Activated naive CD8-positive, alpha-beta T cell treated with anti-CD3 and anti-CD28 coated beads for 36 hours (primary cell): ENCODE measurements around the gene LARP4B. TPM values are rescaled to one million over a fixed set of nuclear protein-coding genes. Genes with fewer than 3 reads are reported as not detected.
"Not testable (repeated sequence)": the region's sequence is repeated elsewhere in the genome, so short reads cannot be mapped to it uniquely, and the experiment has no call there.

Experiments
- DNase-seq: peaks from one replicate; pipeline ENCODE4 v3.0.0; 2021
- H3K27ac Mint-ChIP-seq: one replicate; pipeline ENCODE4 v1.8.0; 2022; ENCODE audit warnings: mild to moderate bottlenecking, moderate library complexity, mixed read lengths
- H3K27me3 Mint-ChIP-seq: one replicate; pipeline ENCODE4 v1.8.0; 2022; ENCODE audit warnings: mild to moderate bottlenecking, mixed read lengths
- H3K36me3 Mint-ChIP-seq: one replicate; pipeline ENCODE4 v1.8.0; 2021; ENCODE audit warnings: mild to moderate bottlenecking, mixed read lengths
- H3K4me1 Mint-ChIP-seq: one replicate; pipeline ENCODE4 v1.8.0; 2021; ENCODE audit warnings: mixed read lengths
- H3K4me3 Mint-ChIP-seq: one replicate; pipeline ENCODE4 v1.8.0; 2022; ENCODE audit warnings: mild to moderate bottlenecking, moderate library complexity, mixed read lengths
- H3K9me3 Mint-ChIP-seq: one replicate; pipeline ENCODE4 v1.8.0; 2022; ENCODE audit warnings: mixed read lengths
- total RNA-seq, 2 experiments: library from RNA; stranded (reverse); gene quantifications; one replicate each; pipeline ENCODE4 v1.2.3, GENCODE V29; 2021

Gene LARP4B
- total RNA-seq, 2 experiments from 2014 or later: 106 to 114 TPM

DNA sequence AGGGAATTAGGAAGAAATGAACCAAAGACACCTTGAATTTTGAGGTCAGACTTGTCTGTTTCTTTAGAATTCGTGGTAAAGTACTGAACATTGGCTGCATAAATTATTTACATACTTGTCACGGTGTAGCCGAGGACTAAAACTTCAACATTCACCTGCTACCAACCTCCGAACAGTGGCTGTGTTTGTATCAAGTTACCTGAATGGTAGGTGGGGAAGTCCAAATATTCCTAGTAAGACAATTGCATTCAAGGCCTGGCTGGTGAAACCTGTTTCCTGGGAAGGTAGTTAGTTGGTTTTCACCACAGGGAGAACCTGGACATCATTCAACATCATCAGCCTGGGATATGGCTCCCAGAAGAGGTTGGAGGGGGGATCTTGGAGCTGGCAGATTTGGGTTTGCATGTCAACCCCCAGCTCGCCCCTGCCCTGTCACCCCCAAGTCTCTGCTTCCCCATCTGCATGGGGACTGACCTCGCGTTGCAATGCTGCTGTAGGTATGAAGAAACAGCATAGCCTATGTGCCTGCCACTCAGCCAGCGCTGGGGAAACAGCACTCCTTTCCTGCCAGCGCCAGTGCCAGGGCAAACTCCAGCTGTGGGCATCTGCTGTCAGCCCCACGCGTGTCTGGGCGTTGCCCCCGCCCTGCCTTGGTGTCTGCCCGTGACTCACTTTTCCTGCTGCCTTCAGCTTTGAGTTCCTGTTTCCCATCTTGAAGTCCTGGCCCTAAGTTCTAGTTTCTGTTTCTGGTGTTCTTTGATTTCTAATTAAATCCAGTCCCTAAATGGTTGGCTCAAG is 12.7 kb upstream of the LARP4B start:
- Mint-ChIP-seq H3K27ac (peak overlapping the region; percentile 52), H3K4me3 (peak overlapping the region; percentile 14), H3K4me1 (peaks cover 42% of the 10 kb centered on the region), H3K27me3 (no peaks in the 10 kb centered on the region), H3K36me3 (no peaks in the 10 kb centered on the region), H3K9me3 (peaks cover 1% of the 10 kb centered on the region)
- DNase-seq: peak; percentile 55

DNA sequence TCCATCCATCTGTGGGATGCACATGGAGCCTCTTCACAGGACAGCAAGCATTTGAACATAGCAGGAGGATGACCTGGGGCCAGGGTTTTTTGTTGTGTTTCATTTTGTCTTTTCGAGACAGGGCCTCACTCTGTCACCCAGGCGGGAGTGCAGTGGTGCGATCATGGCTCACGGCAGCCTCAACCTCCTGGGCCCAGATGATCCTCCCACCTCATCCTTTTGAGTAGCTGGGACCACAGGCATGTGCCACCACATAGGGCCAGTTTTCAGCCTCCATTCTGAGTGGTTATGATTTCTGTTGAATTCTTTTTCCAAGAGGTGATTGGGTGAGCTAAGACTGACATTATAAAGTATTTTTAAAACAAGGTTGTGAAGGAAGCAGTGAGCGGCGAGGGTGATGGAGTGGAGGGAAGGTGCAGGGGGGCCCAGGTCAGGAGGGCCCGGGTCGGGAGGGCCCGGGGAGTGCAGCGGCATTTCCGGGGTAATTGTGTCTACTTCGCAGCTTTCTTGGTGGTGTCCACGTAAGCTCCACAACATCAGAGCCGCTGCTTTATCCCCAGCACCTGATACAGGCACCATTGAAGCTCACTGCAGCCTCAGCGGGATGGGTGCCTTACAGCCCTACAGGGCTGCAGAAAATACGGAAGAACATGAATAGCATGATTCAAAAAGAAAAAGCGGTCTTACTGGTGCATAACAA is 12.0 kb upstream of the LARP4B start:
- Mint-ChIP-seq H3K9me3 (peaks cover 1% of the 10 kb centered on the region), H3K4me3 (no peak overlapping the region), H3K27ac (no peak overlapping the region), H3K36me3 (no peaks in the 10 kb centered on the region), H3K27me3 (no peaks in the 10 kb centered on the region), H3K4me1 (peaks cover 49% of the 10 kb centered on the region)
- no peak for DNase-seq

DNA sequence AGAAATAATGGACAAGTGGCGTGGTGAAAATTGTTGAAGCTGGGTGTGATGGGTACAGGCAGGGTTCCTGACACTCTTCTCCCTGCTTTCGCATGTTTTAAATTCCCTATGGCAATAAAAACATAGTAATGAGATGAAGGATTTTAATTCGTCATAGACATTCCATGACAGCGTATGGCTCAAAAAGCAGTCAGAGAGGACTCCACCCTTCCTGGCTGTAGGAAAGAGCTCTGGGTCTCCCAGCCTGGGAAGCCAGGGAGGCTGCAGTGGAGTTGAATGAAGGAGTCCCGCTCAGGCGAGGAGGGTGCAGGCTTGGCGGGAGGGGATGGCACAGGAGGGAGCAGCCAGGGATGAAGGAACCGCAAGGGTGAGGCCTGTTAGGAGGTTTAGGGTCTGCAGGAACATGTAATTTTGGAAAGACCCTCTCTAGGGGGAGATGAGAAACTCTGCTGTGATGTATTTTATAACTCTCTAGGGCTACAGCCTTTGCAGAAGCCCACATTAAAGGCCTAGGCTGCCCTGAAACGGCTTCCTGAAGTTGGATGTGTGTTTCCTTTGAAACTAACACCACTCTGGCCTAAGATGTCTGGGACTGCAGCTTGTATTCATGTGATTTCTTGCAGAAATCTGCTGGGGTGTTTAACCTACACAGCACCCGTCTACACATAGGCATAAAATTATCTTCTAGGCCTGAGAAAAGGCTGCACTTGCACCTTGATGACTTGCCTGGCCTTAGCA is 7.6 kb upstream of the LARP4B start:
- no peak for DNase-seq
- H3K27me3 Mint-ChIP-seq: no peaks in the 10 kb centered on the region
- H3K36me3 Mint-ChIP-seq: no peaks in the 10 kb centered on the region

DNA sequence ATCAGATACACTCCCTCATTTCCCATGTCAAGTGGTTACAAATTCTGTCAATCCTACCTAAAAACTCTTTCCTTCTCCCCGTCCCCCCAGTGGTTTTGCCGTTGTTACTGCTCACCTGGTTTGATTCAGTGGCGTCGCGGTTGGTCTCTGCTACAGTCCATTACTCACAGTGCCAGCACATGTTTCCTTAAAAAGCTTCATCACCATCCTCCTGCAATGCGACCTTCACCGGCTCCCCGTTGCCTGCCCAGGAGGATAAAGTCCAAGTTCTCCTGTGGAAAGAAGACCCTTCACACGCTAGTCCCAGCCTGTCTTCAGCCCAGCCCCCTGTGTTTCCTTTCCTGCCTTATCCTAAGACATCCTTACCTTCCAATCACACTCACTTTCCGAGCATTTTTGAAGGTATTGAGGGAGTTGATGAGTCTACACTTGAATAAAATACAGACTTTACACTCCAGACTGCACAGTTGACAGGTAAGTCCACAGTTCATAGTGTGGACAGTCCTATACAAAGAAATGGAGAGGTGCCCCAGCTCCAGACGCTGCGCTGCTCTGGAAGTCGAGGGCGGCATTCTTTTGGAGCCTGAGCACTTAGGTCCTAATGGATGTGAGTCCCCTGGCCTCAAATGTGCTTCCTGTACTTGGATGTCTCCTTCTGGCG is 3.4 kb upstream of the LARP4B start:
- Mint-ChIP-seq H3K4me1 (peaks cover 22% of the 10 kb centered on the region), H3K9me3 (no peaks in the 10 kb centered on the region), H3K36me3 (peaks cover 7% of the 10 kb centered on the region), H3K27ac (peak overlapping the region; percentile 46), H3K27me3 (no peaks in the 10 kb centered on the region), H3K4me3 (no peak overlapping the region)
- no peak for DNase-seq

More for the DNA sequence above, 7.6 kb upstream of the LARP4B start:
- H3K4me1 Mint-ChIP-seq: peaks cover 39% of the 10 kb centered on the region
- H3K9me3 Mint-ChIP-seq: peaks cover 1% of the 10 kb centered on the region
- peak overlapping the region; percentile 42 for H3K27ac Mint-ChIP-seq
- no peak overlapping the region for H3K4me3 Mint-ChIP-seq

DNA sequence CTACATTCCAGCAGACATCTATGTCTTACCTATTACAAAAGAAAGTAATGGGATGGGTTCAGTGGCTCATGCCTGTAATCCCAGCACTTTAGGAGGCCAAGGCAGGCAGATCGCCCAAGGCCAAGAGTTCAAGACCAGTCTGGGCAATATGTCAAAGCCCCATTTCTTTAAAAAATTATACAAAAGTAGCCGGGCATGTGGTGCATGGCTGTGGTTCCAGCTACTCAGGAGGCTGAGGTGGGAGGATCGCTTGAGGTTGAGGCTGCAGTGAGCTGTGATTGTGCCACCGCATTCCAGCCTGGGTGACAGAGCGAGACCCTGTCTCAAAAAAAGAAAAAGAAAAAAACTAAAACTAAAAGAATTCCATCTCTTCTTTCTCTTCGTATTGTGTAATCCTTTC is 2.7 kb upstream of the LARP4B start:
- H3K27me3 Mint-ChIP-seq, H3K4me3 Mint-ChIP-seq, DNase-seq, H3K9me3 Mint-ChIP-seq: not testable (repeated sequence)
- H3K36me3 Mint-ChIP-seq: peaks cover 13% of the 10 kb centered on the region
- peak overlapping the region; percentile 36 for H3K27ac Mint-ChIP-seq
- H3K4me1 Mint-ChIP-seq: peaks cover 22% of the 10 kb centered on the region

DNA sequence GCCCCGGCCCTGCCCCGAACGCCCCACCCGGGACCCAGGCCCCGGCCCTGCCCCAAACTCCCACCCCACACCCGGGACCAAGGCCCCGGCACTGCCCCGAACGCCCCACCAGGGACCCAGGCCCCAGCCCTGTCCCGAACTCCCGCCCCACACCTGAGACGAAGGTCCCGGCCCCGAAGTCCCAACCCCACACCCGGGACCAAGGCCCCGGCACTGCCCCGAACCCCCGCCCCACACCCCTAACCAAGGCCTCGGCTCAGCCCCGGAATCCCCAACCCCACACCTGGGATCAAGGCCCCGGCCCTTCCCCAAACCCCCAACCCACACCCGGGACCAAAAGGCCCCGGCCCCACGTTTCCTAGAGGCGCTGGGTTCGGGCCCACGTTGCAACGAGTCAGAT is 1.1 kb upstream of the LARP4B start:
- Mint-ChIP-seq H3K36me3 (peaks cover 20% of the 10 kb centered on the region), H3K27ac (peak overlapping the region; percentile 82), H3K9me3 (no peaks in the 10 kb centered on the region), H3K4me1 (peaks cover 26% of the 10 kb centered on the region), H3K4me3 (peak overlapping the region; percentile 67), H3K27me3 (no peaks in the 10 kb centered on the region)
- no peak for DNase-seq

DNA sequence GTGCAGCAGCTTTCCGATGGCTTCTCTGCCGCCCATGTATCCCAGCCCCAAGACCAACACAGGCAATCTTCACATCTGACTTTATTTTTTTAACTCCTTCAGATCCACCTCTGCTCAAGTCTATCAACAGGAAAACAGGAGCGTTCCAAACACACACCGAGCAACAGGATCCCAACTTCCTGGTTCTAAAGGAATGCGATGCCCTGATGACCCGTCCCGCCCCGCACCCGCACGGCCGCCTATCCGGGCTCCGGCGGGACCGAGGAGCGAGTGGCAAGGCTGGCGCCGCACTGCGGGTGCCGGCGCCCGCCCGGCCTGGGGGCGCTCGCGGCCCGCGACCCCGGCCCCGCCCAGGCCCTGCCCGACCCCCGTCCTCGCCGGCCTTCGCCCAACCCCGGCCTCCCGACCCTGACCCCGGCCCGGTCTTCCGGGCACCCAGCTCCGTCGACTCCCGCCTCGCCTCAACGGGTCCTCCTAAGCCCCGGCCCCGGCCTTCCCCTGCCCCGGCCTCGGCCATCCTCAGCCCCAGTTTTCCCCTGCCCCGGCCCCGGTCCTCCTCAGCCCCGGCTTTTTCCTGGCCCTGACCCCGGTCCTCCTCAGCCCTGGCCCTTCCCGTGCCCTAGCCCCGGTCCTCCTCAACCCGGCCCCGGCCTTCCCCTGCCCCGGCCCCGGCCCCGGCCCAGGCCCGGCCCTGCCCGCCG is 730 bp downstream of the LARP4B start:
- H3K4me3 Mint-ChIP-seq: peak overlapping the region; percentile 95
- peaks cover 25% of the 10 kb centered on the region for H3K36me3 Mint-ChIP-seq
- peaks cover 38% of the 10 kb centered on the region for H3K4me1 Mint-ChIP-seq
- peak overlapping the region; percentile 93 for H3K27ac Mint-ChIP-seq
- H3K27me3 Mint-ChIP-seq: no peaks in the 10 kb centered on the region
- H3K9me3 Mint-ChIP-seq: no peaks in the 10 kb centered on the region
- DNase-seq: peak; percentile 36

DNA sequence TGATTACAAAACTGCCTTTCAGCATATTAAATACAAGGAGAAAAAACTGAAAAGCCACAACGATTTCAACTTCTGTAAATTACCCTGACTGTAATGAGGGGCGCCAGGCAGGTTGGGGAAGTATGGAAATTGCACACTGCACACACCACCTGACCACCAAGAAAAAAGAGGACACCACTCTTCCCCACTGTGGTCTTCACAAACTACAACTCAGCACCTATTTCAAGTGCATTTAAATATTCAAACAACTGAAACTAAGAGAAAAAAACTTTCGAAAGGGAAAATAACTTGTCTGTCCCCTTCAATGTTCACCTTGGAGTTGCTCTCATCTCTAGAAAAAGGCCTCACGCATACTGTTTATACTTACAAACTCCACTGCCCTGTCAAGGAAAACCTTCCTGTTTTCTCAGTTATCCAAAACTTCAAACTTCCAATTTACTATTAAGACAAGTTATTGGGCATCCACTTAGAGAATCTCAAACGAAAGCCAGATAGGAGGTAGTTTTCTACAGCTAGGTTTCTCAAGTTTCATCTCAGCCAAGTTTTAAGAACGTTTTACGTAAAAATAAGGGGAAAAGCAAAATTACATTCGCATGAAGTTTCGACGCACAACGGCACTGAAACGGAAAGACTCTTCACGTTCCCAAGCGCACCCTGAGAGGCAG is 1.4 kb downstream of the LARP4B start:
- Mint-ChIP-seq H3K4me1 (peaks cover 38% of the 10 kb centered on the region), H3K36me3 (peaks cover 25% of the 10 kb centered on the region), H3K9me3 (no peaks in the 10 kb centered on the region), H3K27ac (peak overlapping the region; percentile 93), H3K4me3 (peak overlapping the region; percentile 95), H3K27me3 (no peaks in the 10 kb centered on the region)
- DNase-seq: peak; percentile 24

DNA sequence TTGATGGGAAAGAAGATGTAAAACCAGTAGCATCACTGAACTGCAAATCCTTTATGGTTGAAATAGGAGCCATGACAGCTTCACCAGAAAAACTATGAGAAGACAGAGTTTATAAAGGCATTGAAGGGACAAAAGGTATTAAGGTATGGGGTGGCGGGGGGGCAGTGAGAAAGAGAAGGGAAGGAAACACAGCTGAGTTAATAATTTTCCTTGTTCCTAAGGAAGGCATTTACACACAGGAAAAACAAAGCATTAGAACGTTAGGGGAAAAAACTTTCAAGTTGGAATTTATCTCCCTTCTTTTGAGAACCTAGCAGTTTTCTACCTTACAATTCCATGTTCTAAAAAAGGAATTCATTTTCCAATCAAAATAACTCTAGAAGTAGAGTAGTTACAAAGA is 4.4 kb downstream of the LARP4B start:
- Mint-ChIP-seq H3K27me3 (no peaks in the 10 kb centered on the region), H3K4me1 (peaks cover 51% of the 10 kb centered on the region), H3K9me3 (no peaks in the 10 kb centered on the region), H3K27ac (no peak overlapping the region), H3K4me3 (no peak overlapping the region), H3K36me3 (peaks cover 37% of the 10 kb centered on the region)
- DNase-seq: no peak

DNA sequence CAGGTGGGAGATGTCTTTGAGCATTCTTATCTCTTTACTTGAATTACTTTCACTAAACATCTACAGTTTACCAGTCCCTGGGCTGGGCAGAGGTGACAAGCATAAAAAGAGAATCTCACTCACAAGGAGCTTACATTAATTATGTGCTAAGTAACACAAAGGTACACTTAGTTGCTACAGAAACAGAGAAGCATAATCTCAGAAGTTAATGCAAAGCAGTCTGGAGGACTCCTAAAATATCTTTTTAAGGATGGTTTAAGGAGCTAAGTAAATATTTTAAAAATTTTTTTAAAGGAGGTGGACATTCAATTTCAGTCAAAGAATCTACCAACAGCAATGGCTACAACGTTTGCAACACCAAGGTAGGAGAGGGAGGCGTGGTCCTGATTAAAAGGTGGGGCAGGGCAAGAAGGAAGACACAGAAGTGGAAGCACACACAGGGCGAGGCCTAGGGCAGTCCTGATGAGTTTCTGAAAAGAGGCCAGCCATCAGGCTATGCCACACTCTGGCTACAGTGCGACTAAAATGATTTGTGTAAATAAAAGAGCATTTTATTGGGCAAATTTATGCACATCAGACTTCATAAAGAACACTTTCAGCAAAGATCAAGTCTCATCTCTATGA is 5.3 kb downstream of the LARP4B start:
- Mint-ChIP-seq H3K27me3 (no peaks in the 10 kb centered on the region), H3K27ac (no peak overlapping the region), H3K4me1 (peaks cover 60% of the 10 kb centered on the region), H3K9me3 (no peaks in the 10 kb centered on the region), H3K36me3 (peaks cover 41% of the 10 kb centered on the region), H3K4me3 (no peak overlapping the region)
- DNase-seq: no peak

DNA sequence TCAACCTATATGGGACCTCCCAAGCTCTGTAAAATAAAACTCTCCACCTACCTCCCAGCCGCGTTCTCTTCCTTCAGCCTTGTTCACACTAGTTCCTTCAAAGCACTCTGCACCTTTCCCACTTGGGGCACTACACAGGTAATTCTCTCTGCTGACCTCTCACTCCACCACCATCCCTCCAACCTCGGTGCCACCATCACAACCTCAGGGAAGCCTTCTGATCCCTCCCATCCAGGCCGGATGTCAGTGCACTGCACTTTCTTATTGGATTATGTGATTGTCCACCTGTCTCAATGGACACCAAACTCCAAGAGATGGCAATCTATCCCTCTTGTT is 7.0 kb downstream of the LARP4B start:
- Mint-ChIP-seq H3K36me3 (peaks cover 32% of the 10 kb centered on the region), H3K4me3 (no peak overlapping the region), H3K27ac (peak overlapping the region; percentile 1), H3K27me3 (no peaks in the 10 kb centered on the region), H3K4me1 (peaks cover 57% of the 10 kb centered on the region), H3K9me3 (no peaks in the 10 kb centered on the region)
- DNase-seq: no peak

DNA sequence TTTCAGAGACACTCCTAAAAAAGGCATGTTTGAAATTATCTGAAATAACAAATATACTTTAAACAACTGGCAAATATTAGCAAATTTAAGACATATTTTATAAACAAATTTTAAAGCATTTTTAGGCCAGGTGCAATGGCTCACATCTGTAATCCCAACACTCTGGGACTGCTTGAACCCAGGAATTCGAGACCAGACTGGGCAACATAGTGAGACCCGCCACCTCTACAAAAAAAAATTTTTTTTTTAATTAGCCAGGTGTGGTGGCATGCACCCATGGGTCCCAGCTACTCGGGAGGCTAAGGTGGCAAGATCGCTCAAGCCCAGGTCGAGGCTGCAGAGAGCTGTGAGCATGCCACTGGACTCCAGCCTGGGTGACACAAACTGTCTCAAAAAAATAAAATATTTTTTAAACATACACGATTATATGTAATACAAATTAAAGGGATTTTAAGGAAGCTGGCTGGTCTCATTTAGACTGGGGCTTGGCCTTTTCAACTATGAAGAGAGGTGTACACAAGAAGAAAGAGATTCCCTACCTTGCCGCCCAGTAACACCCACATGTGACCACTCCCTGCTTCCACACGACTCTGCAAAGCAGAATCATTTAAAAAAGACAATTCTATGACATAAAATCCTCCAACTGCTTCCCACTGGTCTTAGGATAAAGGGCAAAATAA is 7.5 kb downstream of the LARP4B start:
- Mint-ChIP-seq H3K36me3 (peaks cover 32% of the 10 kb centered on the region), H3K4me1 (peaks cover 55% of the 10 kb centered on the region), H3K9me3 (no peaks in the 10 kb centered on the region), H3K27me3 (no peaks in the 10 kb centered on the region), H3K27ac (peak overlapping the region; percentile 1), H3K4me3 (no peak overlapping the region)
- DNase-seq: no peak
